Stimulated activated effector memory CD8-positive, alpha-beta T cell treated with anti-CD3 and anti-CD28 coated beads, Interleukin-12 subunit alpha, Interleukin-12 subunit beta, amount 100 ng/mL, for 72 hours (primary cell): Measurements from ENCODE around the gene COL13A1.

Experiments
- ATAC-seq: fragments of 150-1000 bp; cut with Tn5 transposase; 2 replicates; pipeline ENCODE4 v1.10.0; 2021
- DNase-seq, 2 donors: peaks; one replicate each; pipeline ENCODE4 v3.0.0; 2021 to 2022; ENCODE audit warnings: low spot score in 2 of 2
- H3K27ac Mint-ChIP-seq: one replicate; pipeline ENCODE4 v1.8.0; 2022; ENCODE audit warnings: mild to moderate bottlenecking, mixed read lengths
- H3K36me3 Mint-ChIP-seq: one replicate; pipeline ENCODE4 v1.8.0; 2022; ENCODE audit warnings: mild to moderate bottlenecking, mixed read lengths
- H3K4me1 Mint-ChIP-seq: one replicate; pipeline ENCODE4 v1.8.0; 2022; ENCODE audit warnings: mixed read lengths
- H3K4me3 Mint-ChIP-seq: one replicate; pipeline ENCODE4 v1.8.0; 2022; ENCODE audit warnings: mild to moderate bottlenecking, mixed read lengths
- H3K9me3 Mint-ChIP-seq: one replicate; pipeline ENCODE4 v1.8.0; 2022; ENCODE audit warnings: mixed read lengths

Gene COL13A1

DNA sequence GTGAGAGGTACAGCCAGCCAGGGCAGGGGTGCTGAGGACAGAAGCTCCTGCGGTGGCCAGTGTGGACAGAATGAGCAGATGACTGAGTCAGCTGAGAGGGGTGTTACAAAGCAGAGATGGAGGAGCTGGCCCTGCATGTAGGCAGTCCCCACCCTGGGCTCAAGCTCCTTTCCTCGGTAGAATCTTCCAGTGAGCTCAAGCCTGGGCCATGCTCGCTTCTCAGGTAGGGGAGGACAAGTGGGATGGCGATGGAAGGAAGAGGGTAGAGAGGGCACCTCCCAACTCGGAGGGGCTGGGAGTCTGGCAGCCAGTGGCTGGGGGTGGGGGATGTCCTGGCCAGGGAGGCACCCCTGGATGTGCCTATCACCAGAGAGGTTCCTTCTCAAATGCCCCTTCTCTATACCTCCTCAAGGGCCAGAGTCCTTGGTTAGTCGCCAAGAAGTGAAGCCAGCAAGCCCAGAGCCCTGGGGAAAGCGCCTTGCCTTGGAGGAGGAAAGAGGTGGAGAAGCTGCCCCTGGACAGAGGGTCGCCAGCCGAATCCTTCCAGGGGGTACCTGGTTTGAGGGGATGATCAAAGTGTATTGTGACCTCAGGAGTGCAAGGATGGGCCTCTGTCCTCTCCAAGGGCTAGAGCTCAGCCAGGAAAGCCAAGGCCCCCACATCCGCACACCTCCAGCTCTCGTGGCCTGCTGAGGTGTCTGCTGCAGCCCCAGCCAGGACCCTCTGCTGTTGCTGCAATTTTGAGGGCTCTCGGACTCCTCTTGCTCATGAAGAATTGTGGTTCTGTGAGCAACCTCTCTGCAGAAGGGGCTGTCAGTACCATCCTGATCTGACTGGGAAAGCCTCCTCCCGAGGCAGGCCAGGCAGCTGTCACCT, 162.4 kb downstream of the COL13A1 start:
- Mint-ChIP-seq H3K36me3 (no peaks in the 10 kb centered on the region), H3K9me3 (no peaks in the 10 kb centered on the region), H3K4me1 (no peaks in the 10 kb centered on the region), H3K4me3 (no peak overlapping the region), H3K27ac (no peak overlapping the region)
- peak in 1 of 2 donors; percentile 43 for DNase-seq
- ATAC-seq, result no peak

DNA sequence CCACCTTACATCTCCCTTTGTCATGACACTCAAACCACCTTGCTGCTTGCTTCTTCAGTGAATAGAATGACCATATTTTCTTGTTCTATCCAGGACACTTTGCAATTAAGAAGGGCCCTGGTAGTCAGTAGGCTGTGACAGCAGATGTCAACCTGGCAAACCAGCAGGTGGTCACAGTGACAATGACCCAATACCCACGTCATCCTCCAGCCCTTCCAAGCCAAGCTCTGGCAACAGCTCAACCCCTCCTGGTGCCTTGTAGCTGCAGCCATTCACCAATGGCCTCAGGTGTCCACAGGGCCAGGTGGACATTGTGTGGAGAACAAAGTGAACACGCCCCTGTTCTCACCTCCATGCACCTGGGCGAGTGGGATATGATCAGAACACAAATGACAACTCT, 163.4 kb downstream of the COL13A1 start:
- Mint-ChIP-seq H3K36me3 (no peaks in the 10 kb centered on the region), H3K27ac (no peak overlapping the region), H3K9me3 (no peaks in the 10 kb centered on the region), H3K4me1 (no peaks in the 10 kb centered on the region), H3K4me3 (no peak overlapping the region)
- ATAC-seq (no peak), DNase-seq (peak in 1 of 2 donors; percentile 29)

DNA sequence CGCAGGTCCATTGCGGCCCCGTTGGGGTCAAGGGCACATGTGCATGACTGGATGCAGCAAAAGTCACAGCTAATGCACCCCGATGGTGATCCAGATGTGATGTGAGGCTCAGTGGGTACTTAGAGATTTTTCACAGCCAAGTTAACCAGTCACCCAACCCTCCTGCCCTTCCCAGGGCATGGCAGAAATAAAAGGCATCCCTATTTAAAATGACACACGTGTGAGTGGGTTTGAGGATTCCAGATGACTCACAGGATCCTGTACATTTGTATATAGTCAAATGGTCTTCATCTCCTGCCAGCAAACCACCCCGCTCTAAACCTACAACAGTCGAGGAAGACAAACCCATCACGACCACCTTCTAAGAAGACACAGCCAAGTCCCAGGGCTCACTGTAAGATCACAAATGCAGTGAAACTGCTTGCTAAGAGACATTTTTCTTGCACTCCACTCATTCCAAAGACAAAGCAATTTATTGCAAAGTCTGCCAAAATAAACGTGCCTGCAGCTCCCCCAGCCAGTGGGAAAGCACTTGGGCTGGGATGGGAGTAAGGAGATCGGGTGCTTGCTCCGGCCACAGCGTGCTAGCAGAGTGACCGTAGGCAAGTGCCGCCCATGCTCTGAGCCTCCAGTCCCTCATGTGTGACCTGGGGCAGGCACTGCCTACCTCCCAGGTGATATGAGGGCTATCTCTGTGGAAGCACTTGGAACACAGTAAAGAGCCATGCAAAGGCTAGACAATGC, 164.4 kb downstream of the COL13A1 start:
- no peak overlapping the region for H3K4me3 Mint-ChIP-seq
- no peaks in the 10 kb centered on the region for H3K4me1 Mint-ChIP-seq
- H3K36me3 Mint-ChIP-seq, result no peaks in the 10 kb centered on the region
- DNase-seq, result peak in 1 of 2 donors; percentile 36
- no peak overlapping the region for H3K27ac Mint-ChIP-seq
- ATAC-seq, result no peak
- H3K9me3 Mint-ChIP-seq, result no peaks in the 10 kb centered on the region

DNA sequence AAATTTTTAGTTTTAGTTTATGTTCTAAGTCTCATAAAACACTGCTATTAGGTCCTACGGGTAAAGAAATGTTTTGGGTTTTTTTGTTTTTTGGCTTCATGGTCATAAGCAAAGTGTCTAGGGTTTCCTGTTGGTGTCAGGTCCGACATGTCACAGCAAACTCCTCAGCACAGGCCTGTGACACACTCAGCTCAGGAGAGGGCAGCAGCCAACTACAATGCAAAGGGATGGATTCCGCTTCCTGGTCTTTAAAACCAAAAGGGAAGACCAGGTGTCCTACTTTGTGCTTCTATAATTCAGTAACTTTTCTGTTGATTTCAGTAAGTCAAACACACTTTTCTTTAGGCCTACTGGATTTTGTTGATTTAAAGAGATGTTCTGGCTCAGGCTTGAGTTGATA, 167.1 kb downstream of the COL13A1 start:
- Mint-ChIP-seq H3K9me3 (no peaks in the 10 kb centered on the region), H3K36me3 (no peaks in the 10 kb centered on the region), H3K27ac (no peak overlapping the region), H3K4me3 (no peak overlapping the region), H3K4me1 (no peaks in the 10 kb centered on the region)
- ATAC-seq (no peak), DNase-seq (peak in 1 of 2 donors; percentile 30)

DNA sequence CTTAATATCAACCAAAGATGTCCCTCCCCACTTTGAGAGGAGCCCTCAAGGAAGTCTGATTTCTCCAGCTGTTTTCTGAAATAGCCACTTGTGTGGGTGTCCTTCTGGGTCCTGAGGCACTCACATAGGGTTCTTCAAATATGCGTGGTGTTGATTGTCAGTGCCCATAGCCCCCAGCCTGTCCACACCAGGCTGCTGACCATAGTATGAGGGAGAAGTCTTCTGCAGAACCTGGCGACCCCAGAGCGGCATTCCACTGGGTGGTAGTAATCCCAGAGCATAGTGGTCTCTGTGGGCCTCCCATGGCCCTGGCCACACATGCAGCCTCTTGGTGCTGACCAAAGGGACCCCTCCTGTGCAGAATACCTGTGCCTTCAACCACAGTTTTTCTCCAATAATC, 168.3 kb downstream of the COL13A1 start:
- no peak overlapping the region for H3K27ac Mint-ChIP-seq
- no peak overlapping the region for H3K4me3 Mint-ChIP-seq
- H3K4me1 Mint-ChIP-seq, result no peaks in the 10 kb centered on the region
- H3K9me3 Mint-ChIP-seq, result no peaks in the 10 kb centered on the region
- ATAC-seq (no peak), DNase-seq (peak in 1 of 2 donors; percentile 23)
- no peaks in the 10 kb centered on the region for H3K36me3 Mint-ChIP-seq

DNA sequence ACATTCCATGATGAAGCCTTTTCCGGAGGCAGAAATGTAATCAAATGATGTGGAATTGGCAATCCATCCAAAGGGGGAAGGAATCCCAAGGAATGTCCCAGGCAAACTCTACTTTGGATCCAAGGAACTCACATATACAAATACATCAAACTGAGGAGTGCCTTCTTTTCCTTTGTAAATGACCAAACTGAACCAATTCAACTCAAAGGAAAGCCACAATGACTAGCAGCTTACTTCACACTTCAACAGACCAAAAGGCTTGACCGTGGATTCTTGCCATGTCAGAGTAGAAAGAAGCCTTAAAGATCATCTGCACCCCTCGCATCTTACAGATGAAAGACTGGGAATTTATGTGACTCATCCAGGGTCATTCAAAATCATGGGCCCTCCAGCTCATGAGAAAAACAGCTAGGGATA, 171.3 kb downstream of the COL13A1 start:
- Mint-ChIP-seq H3K4me3 (no peak overlapping the region), H3K27ac (no peak overlapping the region), H3K4me1 (no peaks in the 10 kb centered on the region), H3K9me3 (peaks cover 2% of the 10 kb centered on the region), H3K36me3 (no peaks in the 10 kb centered on the region)
- no peak for DNase-seq
- no peak for ATAC-seq

DNA sequence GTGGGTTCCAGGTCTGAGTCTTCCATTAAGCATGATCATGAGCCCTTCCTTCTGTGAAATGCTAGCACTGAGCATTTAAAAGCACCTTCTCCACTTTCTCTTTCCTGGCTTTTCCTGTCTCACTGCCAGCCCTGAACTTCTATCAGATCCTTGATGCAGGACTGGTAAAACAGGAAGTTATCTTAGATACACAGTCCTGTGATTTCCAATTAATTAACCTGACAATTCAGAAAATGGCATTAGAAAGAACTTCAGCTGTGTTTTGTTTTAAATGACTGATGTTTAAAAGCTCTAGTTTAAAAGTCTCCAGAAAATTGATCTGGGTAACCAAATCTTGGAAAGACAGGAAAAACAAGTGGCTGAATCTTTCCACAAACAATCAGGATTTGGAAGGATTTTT, 172.0 kb downstream of the COL13A1 start:
- Mint-ChIP-seq H3K4me3 (no peak overlapping the region), H3K4me1 (no peaks in the 10 kb centered on the region), H3K27ac (no peak overlapping the region), H3K9me3 (peaks cover 5% of the 10 kb centered on the region), H3K36me3 (no peaks in the 10 kb centered on the region)
- ATAC-seq (no peak), DNase-seq (no peak)

DNA sequence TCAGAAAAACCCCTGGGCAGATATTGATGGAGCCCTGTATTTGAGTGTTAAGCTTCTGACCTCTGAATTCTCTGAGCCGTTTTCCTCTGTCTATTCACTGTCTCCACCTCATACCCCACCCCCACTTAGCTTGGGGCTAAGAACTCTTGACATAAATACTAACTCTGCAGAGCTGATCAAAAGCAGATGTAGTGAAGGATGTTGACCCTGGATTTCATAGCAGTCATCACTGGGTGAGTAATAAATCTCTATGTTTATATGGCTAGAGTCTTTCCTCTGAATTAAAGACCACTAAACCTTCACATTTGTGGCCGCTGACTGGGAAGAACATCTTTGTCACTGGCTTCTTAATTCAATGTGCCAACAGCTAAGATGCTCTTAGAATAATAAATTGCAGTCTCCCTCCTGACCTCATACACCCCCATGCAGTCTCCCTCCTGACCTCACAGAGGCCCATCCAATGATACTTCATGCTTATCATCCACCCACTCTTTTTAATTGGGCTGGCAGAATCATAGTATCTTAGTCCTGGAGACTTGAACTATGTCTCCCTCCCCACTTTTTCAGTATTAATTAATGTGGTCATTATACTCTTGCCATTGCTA, 172.9 kb downstream of the COL13A1 start:
- Mint-ChIP-seq H3K27ac (no peak overlapping the region), H3K36me3 (no peaks in the 10 kb centered on the region), H3K4me3 (no peak overlapping the region), H3K4me1 (no peaks in the 10 kb centered on the region), H3K9me3 (peaks cover 5% of the 10 kb centered on the region)
- no peak for ATAC-seq
- DNase-seq, result no peak

DNA sequence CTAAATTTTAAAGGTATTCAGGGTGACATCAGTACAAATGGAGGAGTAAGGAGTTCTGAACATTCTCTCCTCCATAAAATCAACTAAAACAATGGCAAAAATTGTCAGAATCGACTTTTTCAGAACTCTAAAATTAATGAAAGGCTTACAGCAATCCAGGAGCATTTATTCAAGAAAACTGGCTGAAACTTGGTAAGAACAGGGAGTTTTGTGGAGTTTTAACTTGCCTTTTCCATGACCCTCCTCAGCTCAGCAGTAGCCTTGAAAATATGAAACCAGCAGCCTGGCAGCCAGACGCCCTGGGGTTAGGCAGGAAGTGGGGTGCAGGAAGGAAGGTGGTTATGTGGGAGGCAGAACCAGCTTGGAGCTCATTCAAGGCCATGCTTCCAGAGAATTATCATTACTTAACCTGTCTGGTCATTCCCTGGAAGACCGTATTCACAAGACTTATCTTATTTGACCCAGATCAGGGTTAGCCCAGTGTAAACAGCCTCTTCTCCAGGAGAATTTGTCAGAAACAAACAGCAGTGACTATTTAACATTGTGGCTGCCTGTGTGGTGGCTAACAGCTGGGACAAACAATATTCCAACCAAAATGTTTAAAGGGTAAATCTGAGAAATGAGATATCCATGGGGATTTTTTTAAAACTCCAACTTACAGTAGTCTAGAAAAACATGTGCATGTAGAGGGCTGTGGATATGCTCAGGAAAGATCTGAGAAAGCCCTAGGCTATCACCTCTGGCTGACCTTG, 175.3 kb downstream of the COL13A1 start:
- Mint-ChIP-seq H3K27ac (no peak overlapping the region), H3K4me1 (no peaks in the 10 kb centered on the region), H3K9me3 (peaks cover 14% of the 10 kb centered on the region), H3K36me3 (no peaks in the 10 kb centered on the region), H3K4me3 (no peak overlapping the region)
- no peak for ATAC-seq
- no peak for DNase-seq

DNA sequence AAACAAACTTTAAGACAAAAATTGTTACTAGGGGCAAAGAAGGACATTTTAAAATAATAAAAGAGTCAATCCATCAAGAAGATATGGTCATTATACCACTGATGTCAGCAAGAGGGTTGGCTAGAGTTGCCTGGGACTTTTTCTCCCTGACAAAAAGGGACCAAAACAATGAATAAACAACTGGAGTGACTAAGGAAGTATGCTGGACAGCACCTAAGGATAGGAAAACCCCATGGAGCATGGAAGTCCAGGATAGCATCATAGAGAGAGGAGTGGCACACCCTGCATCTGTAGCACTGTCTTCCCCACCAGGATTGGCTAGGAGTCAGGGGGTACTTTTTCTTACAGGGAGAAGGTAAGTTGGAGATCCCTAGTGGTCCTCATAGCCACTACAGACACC, 177.5 kb downstream of the COL13A1 start:
- no peak for ATAC-seq
- H3K4me1 Mint-ChIP-seq, result no peaks in the 10 kb centered on the region

DNA sequence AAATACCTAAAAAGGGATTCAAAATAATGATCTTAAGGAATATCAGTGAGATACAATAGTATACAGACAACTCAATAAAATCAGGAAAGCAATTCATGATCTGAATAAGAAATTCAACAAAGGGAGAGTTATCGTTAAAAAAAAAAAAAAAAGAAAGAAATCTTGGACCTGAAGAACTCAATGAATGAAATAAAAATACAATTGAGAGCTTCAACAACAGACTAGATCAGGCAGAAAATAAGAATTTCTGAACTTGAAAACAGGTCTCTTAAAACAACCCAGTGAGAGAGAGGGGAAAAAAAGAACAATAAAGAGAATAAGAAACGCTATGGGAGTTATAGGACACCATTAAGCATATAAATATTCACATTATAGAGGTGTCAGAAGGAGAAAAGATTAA, 179.0 kb downstream of the COL13A1 start:
- H3K4me1 Mint-ChIP-seq, result no peaks in the 10 kb centered on the region
- peaks cover 14% of the 10 kb centered on the region for H3K9me3 Mint-ChIP-seq
- H3K4me3 Mint-ChIP-seq, result no peak overlapping the region
- no peak overlapping the region for H3K27ac Mint-ChIP-seq
- DNase-seq, result no peak
- H3K36me3 Mint-ChIP-seq, result no peaks in the 10 kb centered on the region
- no peak for ATAC-seq

More for the DNA sequence above, 177.5 kb downstream of the COL13A1 start:
- Mint-ChIP-seq H3K36me3 (no peaks in the 10 kb centered on the region), H3K4me3 (no peak overlapping the region), H3K9me3 (peaks cover 14% of the 10 kb centered on the region), H3K27ac (no peak overlapping the region)
- DNase-seq, result no peak

DNA sequence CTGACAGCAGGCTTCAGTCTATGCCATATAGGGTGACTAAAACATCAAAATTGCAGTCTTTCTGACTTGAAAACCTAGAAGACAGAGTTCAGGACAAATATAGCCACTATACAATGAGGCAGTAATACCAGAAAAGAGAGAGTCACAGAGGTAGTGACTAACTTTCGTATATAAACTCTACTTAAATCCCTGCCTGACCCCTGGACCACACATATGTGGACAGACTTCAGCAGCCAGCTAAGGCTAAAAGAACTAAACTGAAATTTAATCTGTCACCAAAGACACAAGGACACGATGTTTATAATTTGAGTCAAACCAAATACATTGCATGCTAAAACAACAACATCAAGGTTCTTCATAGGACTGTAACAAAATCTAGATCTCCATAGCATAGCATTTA, 186.4 kb downstream of the COL13A1 start:
- ATAC-seq, result no peak
- Mint-ChIP-seq H3K9me3 (no peaks in the 10 kb centered on the region), H3K4me3 (no peak overlapping the region), H3K4me1 (no peaks in the 10 kb centered on the region), H3K27ac (no peak overlapping the region), H3K36me3 (no peaks in the 10 kb centered on the region)
- no peak for DNase-seq

DNA sequence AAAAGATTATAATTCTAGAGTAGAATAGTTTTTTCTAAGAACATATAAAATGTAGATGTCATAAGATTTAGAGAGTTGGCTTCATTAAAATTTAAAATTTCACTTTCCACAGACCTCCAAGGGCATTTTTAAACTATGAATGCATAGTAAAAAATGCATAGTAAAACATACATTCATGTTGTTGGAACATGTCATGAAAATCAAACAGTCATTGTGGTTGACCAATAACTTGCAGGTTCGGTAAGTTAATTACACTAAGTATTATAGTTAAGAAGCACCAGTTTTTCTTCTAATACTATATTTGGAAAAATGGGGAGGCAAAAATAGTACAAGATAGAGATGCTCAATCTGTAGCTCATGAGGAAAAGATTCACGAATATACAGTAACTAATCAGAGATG, 189.4 kb downstream of the COL13A1 start:
- H3K4me3 Mint-ChIP-seq, result no peak overlapping the region
- ATAC-seq (no peak), DNase-seq (no peak)
- no peaks in the 10 kb centered on the region for H3K9me3 Mint-ChIP-seq
- no peak overlapping the region for H3K27ac Mint-ChIP-seq
- peaks cover 5% of the 10 kb centered on the region for H3K4me1 Mint-ChIP-seq
- no peaks in the 10 kb centered on the region for H3K36me3 Mint-ChIP-seq

DNA sequence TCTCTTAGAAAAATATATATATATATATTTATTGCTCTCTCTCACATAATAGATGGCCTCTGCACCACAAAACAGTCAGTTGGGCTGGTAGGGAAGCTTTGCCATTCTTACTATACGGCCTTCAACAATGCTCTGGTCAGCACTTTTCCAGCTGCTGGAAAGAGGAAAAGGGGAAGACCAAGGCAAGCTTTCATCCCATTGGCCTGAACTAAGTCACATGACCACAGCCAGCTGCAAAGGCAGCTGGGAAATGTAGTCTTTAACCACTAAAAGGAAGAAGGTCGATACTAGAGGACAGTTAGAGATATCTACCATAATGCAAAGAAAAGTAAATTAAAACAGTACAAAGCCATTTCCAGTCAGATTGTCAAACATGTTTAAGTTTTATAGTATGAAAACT, 192.6 kb downstream of the COL13A1 start:
- ATAC-seq, result no peak
- Mint-ChIP-seq H3K9me3 (no peaks in the 10 kb centered on the region), H3K36me3 (no peaks in the 10 kb centered on the region), H3K4me3 (no peak overlapping the region), H3K4me1 (peaks cover 5% of the 10 kb centered on the region), H3K27ac (no peak overlapping the region)
- DNase-seq, result no peak

DNA sequence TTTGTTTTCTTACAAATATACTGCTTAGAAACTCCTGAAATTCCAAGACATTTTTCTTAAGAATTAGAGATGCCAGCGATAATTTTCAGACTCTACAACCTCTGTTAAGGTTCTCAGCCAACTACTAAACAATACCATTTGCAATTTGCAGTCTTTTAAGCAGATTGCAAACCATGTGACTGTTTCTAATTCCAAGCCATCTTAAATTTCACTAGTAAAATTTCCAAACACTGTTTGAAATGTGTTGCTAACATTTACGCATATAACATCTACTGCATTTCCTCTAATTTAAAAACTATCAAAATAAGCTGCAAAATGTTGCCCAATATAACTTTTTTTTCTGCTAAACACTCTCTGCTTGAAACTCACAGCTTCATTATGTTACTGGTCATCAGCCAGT, 194.9 kb downstream of the COL13A1 start:
- H3K27ac Mint-ChIP-seq, result no peak overlapping the region
- peaks cover 5% of the 10 kb centered on the region for H3K4me1 Mint-ChIP-seq
- H3K4me3 Mint-ChIP-seq, result no peak overlapping the region
- no peak for ATAC-seq
- H3K36me3 Mint-ChIP-seq, result no peaks in the 10 kb centered on the region
- no peaks in the 10 kb centered on the region for H3K9me3 Mint-ChIP-seq
- no peak for DNase-seq
